GM12891 (cell line): ENCODE data around the gene SMARCA5.

Experiments
- POLR2A ChIP-seq: IDR thresholded peaks from 2 replicates; pipeline ENCODE4 v1.6.1; 2011; ENCODE audit warnings: low read depth, low read length, control low read depth
- POLR2AphosphoS5 ChIP-seq: IDR thresholded peaks from 2 replicates; pipeline ENCODE4 v1.6.1; 2011; ENCODE audit warnings: low read depth, low read length, control low read depth
- SPI1 ChIP-seq: IDR thresholded peaks from 2 replicates; pipeline ENCODE4 v1.6.1; 2011; ENCODE audit warnings: low read depth, low read length, control low read depth
- TAF1 ChIP-seq: IDR thresholded peaks from 2 replicates; pipeline ENCODE4 v1.6.1; 2011; ENCODE audit warnings: low read depth, low read length, control low read depth

GRCh38 chr4:143506031-143506430 is 7.5 kb upstream of the SMARCA5 start:
- TF ChIP-seq POLR2A (no peak), POLR2AphosphoS5 (no peak), TAF1 (no peak), SPI1 (no peak)
